K562 (cell line): ENCODE measurements around the gene MICAL2. TPM values are rescaled to one million over a fixed set of nuclear protein-coding genes. Genes with fewer than 3 reads are reported as not detected.

Experiments
- DDX20 ChIP-seq: fragments of 450-650 bp; IDR thresholded peaks from 2 replicates; pipeline ENCODE4 v1.6.1; 2016; ENCODE audit warnings: missing genetic modification characterization, low read depth, mild to moderate bottlenecking, missing compliant biosample characterization, moderate library complexity
- FUS ChIP-seq: fragments of 200-400 bp; formaldehyde crosslinking; optimal IDR thresholded peaks from 2 replicates; pipeline ENCODE3; 2017; ENCODE audit warnings: low read depth, low read length
- polyA plus RNA-seq, 8 experiments: library from polyadenylated mRNA; depleted of rRNA in 4 of 8; stranded (reverse) in 5 of 8; unstranded in 3 of 8; fragments of >200 nt; fragmentation: Nextera tagmentation in 2 of 8; fragmentation: Illumina TruSeq in 1 of 8; extraction: Ambion mirVana in 2 of 8; extraction: Trizol in 1 of 8; gene quantifications; 2 replicates each; pipeline versions ENCODE4 v1.2.1 to v1.2.3, GENCODE V29; 2011 to 2014; ENCODE audit warnings: inconsistent platforms in 1 of 8, missing spikeins in 1 of 8
- total RNA-seq, 7 experiments: library from RNA; depleted of rRNA in 6 of 7; stranded (reverse); fragments of >200 nt in 6 of 7; fragmentation: Illumina TruSeq in 2 of 7; extraction: Trizol in 2 of 7; gene quantifications; 2 replicates each; pipeline versions ENCODE4 v1.2.1 to v1.2.3, GENCODE V29; 2011 to 2021; ENCODE audit warnings: low replicate concordance in 1 of 7
- TF ChIP-seq, protein P1 (sequence below): fragments of 450-650 bp; IDR thresholded peaks from 2 replicates; pipeline ENCODE4 v1.6.1; 2016; ENCODE audit warnings: mild to moderate bottlenecking, moderate library complexity

MICAL2 gene
- total and polyA plus RNA-seq, 9 of the 15 experiments (the other 6 are each of a cell fraction or from before 2014, with no cell fraction given) = 4.7 to 64.2 (median 33.6) TPM

DNA sequence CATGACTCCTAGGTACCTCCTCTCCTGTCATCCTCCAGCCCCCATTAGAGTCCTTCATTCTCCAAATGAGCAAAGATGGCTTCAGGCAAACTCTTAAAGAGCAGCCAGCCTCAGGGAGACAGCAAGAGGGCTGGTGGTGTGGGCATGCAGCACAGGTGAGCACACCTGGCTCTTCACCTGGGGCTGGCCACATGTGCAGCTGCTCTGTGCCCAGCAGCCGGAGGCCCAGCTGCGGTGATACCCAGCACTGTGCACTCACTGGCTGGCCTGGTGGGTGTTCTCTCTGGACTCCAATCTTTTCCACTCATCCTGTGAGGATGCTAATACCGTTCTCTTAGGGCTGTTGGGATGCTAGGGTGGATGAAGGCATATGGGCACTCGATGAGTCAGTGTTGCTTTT is 160.9 kb downstream of the MICAL2 start (continued):
- TF ChIP-seq, protein P1, sequence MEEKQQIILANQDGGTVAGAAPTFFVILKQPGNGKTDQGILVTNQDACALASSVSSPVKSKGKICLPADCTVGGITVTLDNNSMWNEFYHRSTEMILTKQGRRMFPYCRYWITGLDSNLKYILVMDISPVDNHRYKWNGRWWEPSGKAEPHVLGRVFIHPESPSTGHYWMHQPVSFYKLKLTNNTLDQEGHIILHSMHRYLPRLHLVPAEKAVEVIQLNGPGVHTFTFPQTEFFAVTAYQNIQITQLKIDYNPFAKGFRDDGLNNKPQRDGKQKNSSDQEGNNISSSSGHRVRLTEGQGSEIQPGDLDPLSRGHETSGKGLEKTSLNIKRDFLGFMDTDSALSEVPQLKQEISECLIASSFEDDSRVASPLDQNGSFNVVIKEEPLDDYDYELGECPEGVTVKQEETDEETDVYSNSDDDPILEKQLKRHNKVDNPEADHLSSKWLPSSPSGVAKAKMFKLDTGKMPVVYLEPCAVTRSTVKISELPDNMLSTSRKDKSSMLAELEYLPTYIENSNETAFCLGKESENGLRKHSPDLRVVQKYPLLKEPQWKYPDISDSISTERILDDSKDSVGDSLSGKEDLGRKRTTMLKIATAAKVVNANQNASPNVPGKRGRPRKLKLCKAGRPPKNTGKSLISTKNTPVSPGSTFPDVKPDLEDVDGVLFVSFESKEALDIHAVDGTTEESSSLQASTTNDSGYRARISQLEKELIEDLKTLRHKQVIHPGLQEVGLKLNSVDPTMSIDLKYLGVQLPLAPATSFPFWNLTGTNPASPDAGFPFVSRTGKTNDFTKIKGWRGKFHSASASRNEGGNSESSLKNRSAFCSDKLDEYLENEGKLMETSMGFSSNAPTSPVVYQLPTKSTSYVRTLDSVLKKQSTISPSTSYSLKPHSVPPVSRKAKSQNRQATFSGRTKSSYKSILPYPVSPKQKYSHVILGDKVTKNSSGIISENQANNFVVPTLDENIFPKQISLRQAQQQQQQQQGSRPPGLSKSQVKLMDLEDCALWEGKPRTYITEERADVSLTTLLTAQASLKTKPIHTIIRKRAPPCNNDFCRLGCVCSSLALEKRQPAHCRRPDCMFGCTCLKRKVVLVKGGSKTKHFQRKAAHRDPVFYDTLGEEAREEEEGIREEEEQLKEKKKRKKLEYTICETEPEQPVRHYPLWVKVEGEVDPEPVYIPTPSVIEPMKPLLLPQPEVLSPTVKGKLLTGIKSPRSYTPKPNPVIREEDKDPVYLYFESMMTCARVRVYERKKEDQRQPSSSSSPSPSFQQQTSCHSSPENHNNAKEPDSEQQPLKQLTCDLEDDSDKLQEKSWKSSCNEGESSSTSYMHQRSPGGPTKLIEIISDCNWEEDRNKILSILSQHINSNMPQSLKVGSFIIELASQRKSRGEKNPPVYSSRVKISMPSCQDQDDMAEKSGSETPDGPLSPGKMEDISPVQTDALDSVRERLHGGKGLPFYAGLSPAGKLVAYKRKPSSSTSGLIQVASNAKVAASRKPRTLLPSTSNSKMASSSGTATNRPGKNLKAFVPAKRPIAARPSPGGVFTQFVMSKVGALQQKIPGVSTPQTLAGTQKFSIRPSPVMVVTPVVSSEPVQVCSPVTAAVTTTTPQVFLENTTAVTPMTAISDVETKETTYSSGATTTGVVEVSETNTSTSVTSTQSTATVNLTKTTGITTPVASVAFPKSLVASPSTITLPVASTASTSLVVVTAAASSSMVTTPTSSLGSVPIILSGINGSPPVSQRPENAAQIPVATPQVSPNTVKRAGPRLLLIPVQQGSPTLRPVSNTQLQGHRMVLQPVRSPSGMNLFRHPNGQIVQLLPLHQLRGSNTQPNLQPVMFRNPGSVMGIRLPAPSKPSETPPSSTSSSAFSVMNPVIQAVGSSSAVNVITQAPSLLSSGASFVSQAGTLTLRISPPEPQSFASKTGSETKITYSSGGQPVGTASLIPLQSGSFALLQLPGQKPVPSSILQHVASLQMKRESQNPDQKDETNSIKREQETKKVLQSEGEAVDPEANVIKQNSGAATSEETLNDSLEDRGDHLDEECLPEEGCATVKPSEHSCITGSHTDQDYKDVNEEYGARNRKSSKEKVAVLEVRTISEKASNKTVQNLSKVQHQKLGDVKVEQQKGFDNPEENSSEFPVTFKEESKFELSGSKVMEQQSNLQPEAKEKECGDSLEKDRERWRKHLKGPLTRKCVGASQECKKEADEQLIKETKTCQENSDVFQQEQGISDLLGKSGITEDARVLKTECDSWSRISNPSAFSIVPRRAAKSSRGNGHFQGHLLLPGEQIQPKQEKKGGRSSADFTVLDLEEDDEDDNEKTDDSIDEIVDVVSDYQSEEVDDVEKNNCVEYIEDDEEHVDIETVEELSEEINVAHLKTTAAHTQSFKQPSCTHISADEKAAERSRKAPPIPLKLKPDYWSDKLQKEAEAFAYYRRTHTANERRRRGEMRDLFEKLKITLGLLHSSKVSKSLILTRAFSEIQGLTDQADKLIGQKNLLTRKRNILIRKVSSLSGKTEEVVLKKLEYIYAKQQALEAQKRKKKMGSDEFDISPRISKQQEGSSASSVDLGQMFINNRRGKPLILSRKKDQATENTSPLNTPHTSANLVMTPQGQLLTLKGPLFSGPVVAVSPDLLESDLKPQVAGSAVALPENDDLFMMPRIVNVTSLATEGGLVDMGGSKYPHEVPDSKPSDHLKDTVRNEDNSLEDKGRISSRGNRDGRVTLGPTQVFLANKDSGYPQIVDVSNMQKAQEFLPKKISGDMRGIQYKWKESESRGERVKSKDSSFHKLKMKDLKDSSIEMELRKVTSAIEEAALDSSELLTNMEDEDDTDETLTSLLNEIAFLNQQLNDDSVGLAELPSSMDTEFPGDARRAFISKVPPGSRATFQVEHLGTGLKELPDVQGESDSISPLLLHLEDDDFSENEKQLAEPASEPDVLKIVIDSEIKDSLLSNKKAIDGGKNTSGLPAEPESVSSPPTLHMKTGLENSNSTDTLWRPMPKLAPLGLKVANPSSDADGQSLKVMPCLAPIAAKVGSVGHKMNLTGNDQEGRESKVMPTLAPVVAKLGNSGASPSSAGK = no peak
- TF ChIP-seq FUS (no peak), DDX20 (tag) (no peak)
